Naive thymus-derived CD4-positive, alpha-beta T cell (primary cell): Measurements from ENCODE around the gene SORCS2. TPM values are rescaled to one million over a fixed set of nuclear protein-coding genes. Genes with fewer than 3 reads are reported as not detected.

Source experiments
- ATAC-seq: fragments of 150-1000 bp; cut with Tn5 transposase; 2 replicates; pipeline ENCODE4 v1.10.0; 2021; ENCODE audit warnings: mild to moderate bottlenecking, moderate library complexity
- CTCF ChIA-PET: fragments of 350-600 bp; sonication (Branson Sonifier 250); formaldehyde crosslinking; loops from one replicate; lab custom pipeline; 2021; ENCODE audit warnings: antibody characterized with exemption; lab: Charles Lee
- POLR2A ChIA-PET: fragments of 350-600 bp; sonication (Branson Sonifier 250); formaldehyde crosslinking; loops from one replicate; lab custom pipeline; 2021; ENCODE audit warnings: antibody characterized with exemption, inconsistent platforms; lab: Charles Lee
- DNase-seq, 9 donors: peaks; one replicate each; pipeline versions ENCODE4 v3.0.0 to v3.0.0-alpha.2; 2020 to 2022; ENCODE audit warnings: mixed read lengths in 1 of 9
- H3K27ac ChIP-seq: one replicate; pipeline ENCODE4 v1.7.0; 2013; ENCODE audit warnings: mild to moderate bottlenecking, low read depth, low read length, moderate library complexity
- H3K27me3 ChIP-seq, 2 donors: one replicate each; pipeline ENCODE4 v1.7.0; 2013; ENCODE audit warnings: low read length in 2 of 2, mild to moderate bottlenecking in 2 of 2, moderate library complexity in 2 of 2; ENCODE audit not compliant: control insufficient read depth in 2 of 2, insufficient read depth in 2 of 2
- H3K36me3 ChIP-seq, 3 experiments: 1 replicate in 2 of 3; 2 replicates in 1 of 3; pipeline ENCODE4 v1.7.0; 2013; ENCODE audit warnings: low read length in 3 of 3, mild to moderate bottlenecking in 3 of 3, moderate library complexity in 1 of 3; ENCODE audit not compliant: insufficient read depth in 3 of 3, control insufficient read depth in 2 of 3
- H3K4me1 ChIP-seq, 2 donors: one replicate each; pipeline ENCODE4 v1.7.0; 2013; ENCODE audit warnings: low read length in 2 of 2, mild to moderate bottlenecking in 2 of 2, moderate library complexity in 1 of 2; ENCODE audit not compliant: control insufficient read depth in 2 of 2, insufficient read depth in 2 of 2
- H3K4me3 ChIP-seq: 2 replicates; pipeline ENCODE4 v1.7.0; 2013; ENCODE audit warnings: mild to moderate bottlenecking, low read length
- H3K9me3 ChIP-seq, 3 experiments: 1 replicate in 2 of 3; 2 replicates in 1 of 3; pipeline ENCODE4 v1.7.0; 2013; ENCODE audit warnings: low read length in 3 of 3; ENCODE audit not compliant: control insufficient read depth in 2 of 3
- H3K27ac Mint-ChIP-seq, 9 donors: one replicate each; pipeline ENCODE4 v1.8.0; 2020 to 2022; ENCODE audit warnings: mixed read lengths in 9 of 9, mild to moderate bottlenecking in 8 of 9, moderate library complexity in 5 of 9, inconsistent platforms in 2 of 9
- H3K27me3 Mint-ChIP-seq, 5 donors: one replicate each; pipeline ENCODE4 v1.8.0; 2021 to 2022; ENCODE audit warnings: mixed read lengths in 5 of 5, mild to moderate bottlenecking in 1 of 5
- H3K36me3 Mint-ChIP-seq, 5 donors: one replicate each; pipeline ENCODE4 v1.8.0; 2020 to 2022; ENCODE audit warnings: mixed read lengths in 5 of 5, mild to moderate bottlenecking in 3 of 5, inconsistent platforms in 1 of 5
- H3K4me1 Mint-ChIP-seq, 7 donors: one replicate each; pipeline ENCODE4 v1.8.0; 2020 to 2022; ENCODE audit warnings: mixed read lengths in 7 of 7, mild to moderate bottlenecking in 3 of 7, inconsistent platforms in 1 of 7
- H3K4me3 Mint-ChIP-seq, 10 donors: one replicate each; pipeline ENCODE4 v1.8.0; 2020 to 2022; ENCODE audit warnings: mild to moderate bottlenecking in 10 of 10, mixed read lengths in 10 of 10, moderate library complexity in 6 of 10, inconsistent platforms in 2 of 10
- H3K9me3 Mint-ChIP-seq, 11 donors: one replicate each; pipeline ENCODE4 v1.8.0; 2020 to 2022; ENCODE audit warnings: mixed read lengths in 11 of 11, mild to moderate bottlenecking in 4 of 11, inconsistent platforms in 1 of 11, moderate library complexity in 1 of 11
- intact Hi-C, 2 donors: fragments of 100-400 bp; cut with micrococcal nuclease; formaldehyde crosslinking; loops; one replicate each; pipeline ENCODE4 v1.15.1; 2023
- polyA plus RNA-seq, 2 donors: library from polyadenylated mRNA; unstranded; fragments of 300-500 nt; fragmentation: Illumina TruSeq; gene quantifications; one replicate each; pipeline ENCODE4 v1.2.3, GENCODE V29; 2021
- total RNA-seq, 6 experiments: library from RNA in 5 of 6; stranded (reverse) in 5 of 6; gene quantifications; 1 replicate in 5 of 6; 2 replicates in 1 of 6; pipeline ENCODE4 v1.2.3 and lab custom pipeline; 2021 to 2026

SORCS2 gene
- total and polyA plus RNA-seq, 7 experiments from 2014 or later: 0.10 TPM; not detected in 6

GRCh38 chr4:7431696-7432530 is 239.6 kb downstream of the SORCS2 start:
- DNase-seq: no peak
- ChIA-PET POLR2A (no interaction called here), CTCF (no interaction called here)
- Mint-ChIP-seq H3K27ac (no peak overlapping the region), H3K27me3 (peaks cover 0 to 4% (median 0%) of the 10 kb centered on the region in 5 donors), H3K4me1 (no peaks in the 10 kb centered on the region), H3K4me3 (no peak overlapping the region), H3K9me3 (peaks cover 0 to 3% (median 0%) of the 10 kb centered on the region in 11 donors), H3K36me3 (no peaks in the 10 kb centered on the region)
- intact Hi-C loops: no loop called here
- no peaks in the 10 kb centered on the region for H3K36me3 ChIP-seq
- H3K27me3 ChIP-seq: no peaks in the 10 kb centered on the region
- no peak overlapping the region for H3K4me3 ChIP-seq
- no peak for ATAC-seq
- no peaks in the 10 kb centered on the region for H3K9me3 ChIP-seq
- H3K27ac ChIP-seq: no peak overlapping the region
- no peaks in the 10 kb centered on the region for H3K4me1 ChIP-seq

GRCh38 chr4:7432531-7433375 is 240.4 kb downstream of the SORCS2 start:
- H3K4me3 ChIP-seq: no peak overlapping the region
- intact Hi-C loops: no loop called here
- H3K27ac ChIP-seq: no peak overlapping the region
- no peak for ATAC-seq
- DNase-seq: no peak
- no peaks in the 10 kb centered on the region for H3K4me1 ChIP-seq
- H3K4me3 Mint-ChIP-seq: no peak overlapping the region
- no peaks in the 10 kb centered on the region for H3K36me3 Mint-ChIP-seq
- no peaks in the 10 kb centered on the region for H3K9me3 ChIP-seq
- H3K9me3 Mint-ChIP-seq: peaks cover 0 to 3% (median 0%) of the 10 kb centered on the region in 11 donors
- ChIA-PET POLR2A (no interaction called here), CTCF (no interaction called here)
- H3K27me3 Mint-ChIP-seq: peaks cover 0 to 4% (median 0%) of the 10 kb centered on the region in 5 donors
- H3K36me3 ChIP-seq: no peaks in the 10 kb centered on the region
- H3K27ac Mint-ChIP-seq: no peak overlapping the region
- H3K4me1 Mint-ChIP-seq: no peaks in the 10 kb centered on the region
- H3K27me3 ChIP-seq: no peaks in the 10 kb centered on the region

GRCh38 chr4:7433376-7434140 is 241.2 kb downstream of the SORCS2 start:
- no peak for DNase-seq
- CTCF ChIA-PET: no interaction called here
- ATAC-seq: no peak
- H3K9me3 Mint-ChIP-seq: peaks cover 0 to 4% (median 0%) of the 10 kb centered on the region in 11 donors
- Histone ChIP-seq H3K27me3 (no peaks in the 10 kb centered on the region), H3K4me3 (no peak overlapping the region), H3K4me1 (no peaks in the 10 kb centered on the region), H3K9me3 (no peaks in the 10 kb centered on the region), H3K27ac (no peak overlapping the region), H3K36me3 (no peaks in the 10 kb centered on the region)
- intact Hi-C loops: no loop called here
- peaks cover 0 to 6% (median 0%) of the 10 kb centered on the region in 5 donors for H3K27me3 Mint-ChIP-seq
- H3K4me1 Mint-ChIP-seq: no peaks in the 10 kb centered on the region
- POLR2A ChIA-PET: no interaction called here
- no peak overlapping the region for H3K27ac Mint-ChIP-seq
- H3K4me3 Mint-ChIP-seq: no peak overlapping the region
- H3K36me3 Mint-ChIP-seq: no peaks in the 10 kb centered on the region

- POLR2A ChIA-PET: no interaction called here
- CTCF ChIA-PET: no interaction called here
- no peak for ATAC-seq
These were observed 241.9 kb downstream of the SORCS2 start for GRCh38 chr4:7434141-7434765.

GRCh38 chr4:7434766-7435150 is 242.4 kb downstream of the SORCS2 start, which contains the start of gene PSAPL1:
Gene PSAPL1, minus strand, starts transcription at chr4:7434930. Its CDS starts 51 bp downstream, at chr4:7434879.
- ChIA-PET POLR2A (no interaction called here), CTCF (no interaction called here)
- no peaks in the 10 kb centered on the region for H3K4me1 ChIP-seq
- H3K27me3 Mint-ChIP-seq: peaks cover 0 to 9% (median 6%) of the 10 kb centered on the region in 5 donors
- H3K4me1 Mint-ChIP-seq: no peaks in the 10 kb centered on the region
- ATAC-seq: no peak
- no peaks in the 10 kb centered on the region for H3K9me3 ChIP-seq
- peaks cover 0 to 4% (median 0%) of the 10 kb centered on the region in 11 donors for H3K9me3 Mint-ChIP-seq
- DNase-seq: no peak
- H3K4me3 Mint-ChIP-seq: no peak within 1 kb of the TSS
- H3K27ac ChIP-seq: no peak within 1 kb of the TSS
- intact Hi-C loops: no loop called here
- no peaks in the 10 kb centered on the region for H3K36me3 Mint-ChIP-seq
- H3K27me3 ChIP-seq: no peaks in the 10 kb centered on the region
- no peak within 1 kb of the TSS for H3K27ac Mint-ChIP-seq
- no peak within 1 kb of the TSS for H3K4me3 ChIP-seq
- no peaks in the 10 kb centered on the region for H3K36me3 ChIP-seq

More at GRCh38 chr4:7434141-7434765, 241.9 kb downstream of the SORCS2 start:
- intact Hi-C loops: no loop called here
- H3K27me3 ChIP-seq: no peaks in the 10 kb centered on the region
- H3K4me3 ChIP-seq: no peak overlapping the region
- H3K36me3 ChIP-seq: no peaks in the 10 kb centered on the region
- no peaks in the 10 kb centered on the region for H3K4me1 ChIP-seq
- Mint-ChIP-seq H3K27me3 (peaks cover 0 to 9% (median 2%) of the 10 kb centered on the region in 5 donors), H3K4me1 (no peaks in the 10 kb centered on the region), H3K27ac (no peak overlapping the region), H3K36me3 (no peaks in the 10 kb centered on the region), H3K4me3 (no peak overlapping the region), H3K9me3 (peaks cover 0 to 4% (median 0%) of the 10 kb centered on the region in 11 donors)
- no peak for DNase-seq
- H3K9me3 ChIP-seq: no peaks in the 10 kb centered on the region
- no peak overlapping the region for H3K27ac ChIP-seq

GRCh38 chr4:7435471-7436061 is 243.2 kb downstream of the SORCS2 start:
- intact Hi-C loops: no loop called here
- no peak overlapping the region for H3K4me3 Mint-ChIP-seq
- H3K36me3 Mint-ChIP-seq: no peaks in the 10 kb centered on the region
- H3K27me3 Mint-ChIP-seq: peaks cover 0 to 12% (median 7%) of the 10 kb centered on the region in 5 donors
- Histone ChIP-seq H3K27ac (no peak overlapping the region), H3K4me1 (no peaks in the 10 kb centered on the region), H3K27me3 (no peaks in the 10 kb centered on the region), H3K4me3 (no peak overlapping the region), H3K36me3 (no peaks in the 10 kb centered on the region), H3K9me3 (no peaks in the 10 kb centered on the region)
- ATAC-seq: peak; percentile 46
- no peaks in the 10 kb centered on the region for H3K4me1 Mint-ChIP-seq
- ChIA-PET POLR2A (no interaction called here), CTCF (no interaction called here)
- peaks cover 0 to 4% (median 0%) of the 10 kb centered on the region in 11 donors for H3K9me3 Mint-ChIP-seq
- no peak overlapping the region for H3K27ac Mint-ChIP-seq
- DNase-seq: no peak
